Upper lobe of left lung (tissue), 6 donors: Measurements from ENCODE around the gene HNRNPL. TPM values are rescaled to one million over a fixed set of nuclear protein-coding genes. Genes with fewer than 3 reads are reported as not detected.

Experiments used
- ATAC-seq, 2 donors: fragments of 200-7000 bp; cut with Tn5 transposase; one replicate each; pipeline ENCODE4 v1.9.1; 2022; ENCODE audit warnings: mild to moderate bottlenecking in 2 of 2, moderate library complexity in 2 of 2; ENCODE audit not compliant: low FRiP score in 2 of 2
- DNase-seq, 2 donors: peaks; one replicate each; pipeline ENCODE4 v3.0.0-alpha.2; 2019 to 2020
- H3K27ac ChIP-seq, 4 donors: fragments of 200-600 bp; sonication (generic); one replicate each; pipeline ENCODE4 v1.5.1; 2016 to 2019
- H3K27me3 ChIP-seq, 4 donors: fragments of 200-600 bp; sonication (generic); one replicate each; pipeline ENCODE4 v1.5.1; 2017 to 2019
- H3K36me3 ChIP-seq, 4 donors: fragments of 200-600 bp; sonication (generic); one replicate each; pipeline ENCODE4 v1.5.1; 2016 to 2019
- H3K4me1 ChIP-seq, 4 donors: fragments of 200-600 bp; sonication (generic); one replicate each; pipeline ENCODE4 v1.5.1; 2018 to 2019
- H3K4me3 ChIP-seq, 4 donors: fragments of 200-600 bp; sonication (generic); one replicate each; pipeline ENCODE4 v1.5.1; 2017 to 2019; ENCODE audit warnings: mild to moderate bottlenecking in 2 of 4, moderate library complexity in 1 of 4
- H3K9me3 ChIP-seq, 4 donors: fragments of 200-600 bp; sonication (generic); one replicate each; pipeline ENCODE4 v1.5.1; 2018 to 2019
- CTCF ChIP-seq, 6 experiments: fragments of 450-650 bp in 4 of 6; fragments of 200-600 bp in 2 of 6; sonication (generic) in 2 of 6; IDR thresholded peaks; one replicate each; pipeline ENCODE4 v1.5.1; 2016 to 2019; ENCODE audit warnings: antibody characterized with exemption in 6 of 6
- EP300 ChIP-seq, 4 donors: sonication (generic); formaldehyde crosslinking; IDR thresholded peaks; one replicate each; pipeline ENCODE4 v1.5.1; 2017; ENCODE audit warnings: antibody characterized with exemption in 4 of 4, control low read depth in 2 of 4
- POLR2A ChIP-seq, 4 donors: fragments of 450-650 bp; IDR thresholded peaks; one replicate each; pipeline ENCODE4 v1.5.1; 2016 to 2017; ENCODE audit warnings: antibody characterized with exemption in 4 of 4, mild to moderate bottlenecking in 2 of 4
- POLR2AphosphoS5 ChIP-seq, 2 donors: sonication (generic); formaldehyde crosslinking; IDR thresholded peaks; one replicate each; pipeline ENCODE4 v1.5.1; 2017; ENCODE audit warnings: antibody characterized with exemption in 2 of 2
- WGBS, 2 donors: methylation state at CpG; one replicate each; pipeline ENCODE4 v1.1.5; 2017 to 2018; 5-methylcytosine and 5-hydroxymethylcytosine counted together
- total RNA-seq, 6 donors: library from RNA; depleted of rRNA in 4 of 6; stranded (reverse); fragments of >200 nt in 4 of 6; gene quantifications; one replicate each; pipeline versions ENCODE4 v1.1.0 to v1.2.1, GENCODE V29; 2016 to 2021
- donor health status: DM: no; HTN: no; CAD: no; lungs with moderate emphysema.
- donor health status: DM: no; HTN: yes; CAD: no; lungs with severe emphysema.

HNRNPL gene
- total RNA-seq, 6 donors from 2014 or later, result 156 to 274 (median 178) TPM

GRCh38 chr19:38870612-38871011 is 20.8 kb upstream of the HNRNPL start:
- Histone ChIP-seq H3K4me3 (peak overlapping the region in 1 of 4 donors; percentile 56), H3K27me3 (no peaks in the 10 kb centered on the region), H3K27ac (peak overlapping the region in 2 of 4 donors; percentile 69 to 70), H3K4me1 (peaks cover 14 to 22% (median 16%) of the 10 kb centered on the region in 4 donors), H3K9me3 (no peaks in the 10 kb centered on the region), H3K36me3 (no peaks in the 10 kb centered on the region)
- 86 to 90% methylated on average over 15 to 19 of the region's 19 CpGs for WGBS, 2 donors
- ATAC-seq (no peak), DNase-seq (no peak)
- no peak for TF ChIP-seq POLR2A (IDR thresholded peaks at IDR 0.05)

- peak overlapping the region in 3 of 4 donors; percentile 22 to 70 (median 69) for H3K27ac ChIP-seq
- TF ChIP-seq POLR2AphosphoS5 (IDR thresholded peaks at IDR 0.05), result peak; percentile 38 to 51
- TF ChIP-seq CTCF (IDR thresholded peaks at IDR 0.05), result peak; percentile 87 to 95 (median 94)
- TF ChIP-seq POLR2A (IDR thresholded peaks at IDR 0.05), result peak in 1 of 4 donors; percentile 38
- TF ChIP-seq EP300 (IDR thresholded peaks at IDR 0.05), result no peak
- DNase-seq (peak; percentile 87 to 98), ATAC-seq (peak; percentile 90 to 97)
- peaks cover 14 to 28% (median 18%) of the 10 kb centered on the region in 4 donors for H3K4me1 ChIP-seq
- H3K4me3 ChIP-seq, result peak overlapping the region; percentile 8 to 59 (median 48)
- no peaks in the 10 kb centered on the region for H3K27me3 ChIP-seq
- no peaks in the 10 kb centered on the region for H3K9me3 ChIP-seq
- WGBS, 2 donors, result 30 to 36% methylated on average over 34 to 41 of the region's 62 CpGs
- no peaks in the 10 kb centered on the region for H3K36me3 ChIP-seq
Measured at GRCh38 chr19:38869836-38870607, 20.2 kb upstream of the HNRNPL start.

- ATAC-seq, result peak in 1 of 2 donors; percentile 24
- peaks cover 14 to 34% (median 21%) of the 10 kb centered on the region in 4 donors for H3K4me1 ChIP-seq
- peak overlapping the region in 2 of 4 donors; percentile 69 to 70 for H3K27ac ChIP-seq
- TF ChIP-seq CTCF (IDR thresholded peaks at IDR 0.05) (no peak), EP300 (IDR thresholded peaks at IDR 0.05) (no peak), POLR2A (IDR thresholded peaks at IDR 0.05) (no peak), POLR2AphosphoS5 (IDR thresholded peaks at IDR 0.05) (no peak)
- H3K9me3 ChIP-seq, result no peaks in the 10 kb centered on the region
- no peaks in the 10 kb centered on the region for H3K27me3 ChIP-seq
- 6 to 24% methylated on average over 13 to 34 of the region's 34 CpGs for WGBS, 2 donors
- H3K4me3 ChIP-seq, result peak overlapping the region; percentile 3 to 59 (median 48)
- H3K36me3 ChIP-seq, result no peaks in the 10 kb centered on the region
- DNase-seq, result peak; percentile 58 to 79
Measured at GRCh38 chr19:38869160-38869835, 19.5 kb upstream of the HNRNPL start.

GRCh38 chr19:38868551-38868950 is 18.8 kb upstream of the HNRNPL start:
- Histone ChIP-seq H3K27me3 (no peaks in the 10 kb centered on the region), H3K27ac (no peak overlapping the region), H3K4me1 (peaks cover 14 to 36% (median 22%) of the 10 kb centered on the region in 4 donors), H3K9me3 (no peaks in the 10 kb centered on the region), H3K36me3 (no peaks in the 10 kb centered on the region), H3K4me3 (no peak overlapping the region)
- TF ChIP-seq POLR2A (IDR thresholded peaks at IDR 0.05), result no peak
- no peak for TF ChIP-seq EP300 (IDR thresholded peaks at IDR 0.05)
- no peak for TF ChIP-seq CTCF (IDR thresholded peaks at IDR 0.05)
- TF ChIP-seq POLR2AphosphoS5 (IDR thresholded peaks at IDR 0.05), result no peak
- ATAC-seq (no peak), DNase-seq (no peak)
- WGBS, 2 donors, result 86 to 89% methylated on average over 6 of the region's 6 CpGs

GRCh38 chr19:38867171-38867780 is 17.5 kb upstream of the HNRNPL start:
- ATAC-seq (no peak), DNase-seq (no peak)
- TF ChIP-seq EP300 (IDR thresholded peaks at IDR 0.05) (no peak), POLR2A (IDR thresholded peaks at IDR 0.05) (no peak), CTCF (IDR thresholded peaks at IDR 0.05) (no peak), POLR2AphosphoS5 (IDR thresholded peaks at IDR 0.05) (no peak)
- Histone ChIP-seq H3K9me3 (no peaks in the 10 kb centered on the region), H3K4me3 (no peak overlapping the region), H3K27me3 (no peaks in the 10 kb centered on the region), H3K36me3 (no peaks in the 10 kb centered on the region), H3K27ac (no peak overlapping the region), H3K4me1 (peaks cover 24 to 47% (median 30%) of the 10 kb centered on the region in 4 donors)
- 87 to 88% methylated on average over 5 to 10 of the region's 10 CpGs for WGBS, 2 donors
